SW 1271 (cell line): Measurements from ENCODE around the gene SLC34A3.
A peak's percentile ranks its signal among the peaks of the same experiment; 100 is the strongest.
"Not testable (repeated sequence)": the region's sequence is repeated elsewhere in the genome, so short reads cannot be mapped to it uniquely, and the experiment has no call there.

ENCODE experiments used
- DNase-seq, 2 experiments: peaks; one replicate each; lab custom pipeline; 2025; lab: John Stamatoyannopoulos, UW

SLC34A3 gene

GRCh38 chr9:137255448-137256114 is 24.9 kb downstream of the SLC34A3 start:
- DNase-seq, result peak in 1 of 2 experiments; percentile 53

- DNase-seq, result no peak
These were observed 25.7 kb downstream of the SLC34A3 start for GRCh38 chr9:137256362-137256761.

- no peak for DNase-seq
These were observed 26.2 kb downstream of the SLC34A3 start for GRCh38 chr9:137256856-137257255.

GRCh38 chr9:137262173-137262908 is 31.6 kb downstream of the SLC34A3 start:
- DNase-seq, result not testable (repeated sequence)

DNA sequence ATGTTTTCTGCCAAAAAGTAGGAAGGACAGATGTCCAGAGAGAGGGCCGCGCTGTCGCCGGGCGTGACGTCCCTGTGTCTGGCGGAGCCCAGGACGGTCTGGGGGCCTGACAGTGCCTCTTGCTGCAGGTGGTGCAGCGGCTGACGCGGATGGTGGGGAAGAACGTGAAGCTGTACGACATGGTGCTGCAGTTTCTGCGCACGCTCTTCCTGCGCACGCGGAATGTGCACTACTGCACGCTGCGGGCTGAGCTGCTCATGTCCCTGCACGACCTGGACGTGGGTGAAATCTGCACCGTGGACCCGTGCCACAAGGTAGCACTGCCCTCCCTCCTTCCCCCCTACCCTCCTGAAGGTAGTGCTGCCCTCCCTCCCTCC is 32.2 kb downstream of the SLC34A3 start:
- no peak for DNase-seq

DNA sequence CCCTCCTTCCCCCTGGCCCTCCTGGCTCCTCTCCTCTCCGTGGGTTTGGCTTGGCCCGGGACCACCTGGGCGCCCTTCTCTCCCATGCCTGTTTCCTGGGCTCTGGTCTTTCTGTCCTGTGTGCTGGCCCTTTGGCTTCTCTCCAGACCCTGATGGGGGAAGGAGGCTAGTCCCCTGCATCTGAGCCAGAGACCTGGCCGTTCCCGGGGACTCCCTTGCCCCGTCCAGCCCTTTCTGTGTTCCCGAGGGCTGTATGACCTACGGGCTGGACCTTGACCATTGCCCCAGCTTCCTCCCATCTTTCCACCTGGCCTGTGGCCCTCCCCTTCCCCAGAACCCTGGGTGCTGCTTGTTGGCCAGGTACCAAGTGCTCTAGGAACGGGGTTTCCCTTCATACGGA is 32.8 kb downstream of the SLC34A3 start:
- DNase-seq, result no peak

DNA sequence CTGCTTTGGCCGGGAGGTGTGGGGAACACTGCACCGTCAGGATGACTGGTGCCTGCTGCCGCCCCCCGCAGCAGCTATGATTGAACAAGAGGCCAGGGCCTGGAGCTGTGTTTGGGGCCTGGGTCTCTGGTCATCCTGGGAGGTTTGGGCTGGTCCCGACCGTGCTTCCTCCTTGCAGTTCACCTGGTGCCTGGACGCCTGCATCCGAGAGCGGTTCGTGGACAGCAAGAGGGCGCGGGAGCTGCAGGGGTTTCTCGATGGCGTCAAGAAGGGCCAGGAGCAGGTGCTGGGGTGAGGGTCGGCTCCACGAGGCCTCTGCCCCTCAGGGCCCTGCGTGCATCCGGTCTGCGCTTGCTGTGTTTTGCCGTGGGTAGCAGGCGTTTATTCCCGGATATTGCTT is 33.4 kb downstream of the SLC34A3 start:
- DNase-seq, result no peak

DNA sequence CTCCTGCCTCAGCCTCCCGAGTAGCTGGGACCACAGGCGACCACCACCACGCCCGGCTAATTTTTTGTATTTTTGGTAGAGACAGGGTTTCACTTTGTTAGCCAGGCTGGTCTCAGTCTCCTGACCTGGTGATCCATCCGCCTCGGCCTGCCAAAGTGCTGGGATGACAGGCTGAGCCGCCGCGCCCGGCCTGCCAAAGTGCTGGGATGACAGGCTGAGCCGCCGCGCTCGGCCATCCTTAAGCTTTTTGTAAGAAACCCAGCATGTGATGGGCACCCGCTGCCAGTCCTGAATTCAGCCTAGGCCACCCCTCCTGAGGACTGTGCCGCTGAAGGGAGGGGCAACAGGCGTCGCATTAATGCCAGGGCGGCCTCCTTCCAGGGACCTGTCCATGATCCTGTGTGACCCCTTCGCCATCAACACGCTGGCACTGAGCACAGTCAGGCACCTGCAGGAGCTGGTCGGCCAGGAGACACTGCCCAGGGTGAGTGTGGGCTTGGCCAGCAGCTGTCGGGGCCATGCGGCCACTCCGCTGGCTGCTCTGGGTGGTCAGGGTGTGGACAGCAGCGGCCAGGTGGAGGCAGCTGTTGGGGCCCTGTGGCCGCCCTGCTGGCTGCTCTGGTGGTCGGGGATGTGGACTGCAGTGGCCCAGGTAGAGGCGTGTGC is 34.9 kb downstream of the SLC34A3 start:
- DNase-seq, result no peak

DNA sequence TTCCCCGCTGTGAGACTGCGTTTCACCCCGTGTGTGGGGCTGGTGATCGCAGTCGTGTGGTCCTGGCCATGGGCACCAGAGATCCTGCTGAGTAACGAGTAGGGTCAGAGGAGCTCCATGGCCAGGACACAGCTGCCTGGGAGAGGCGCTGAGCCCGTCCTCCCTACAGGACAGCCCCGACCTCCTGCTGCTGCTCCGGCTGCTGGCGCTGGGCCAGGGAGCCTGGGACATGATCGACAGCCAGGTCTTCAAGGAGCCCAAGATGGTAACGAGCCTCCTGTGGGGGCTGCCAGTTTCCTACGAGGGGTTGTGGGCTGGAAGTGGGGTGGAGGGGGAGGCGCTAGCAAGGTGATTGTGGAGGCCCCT is 35.4 kb downstream of the SLC34A3 start:
- DNase-seq, result no peak

GRCh38 chr9:137266585-137267453 is 36.1 kb downstream of the SLC34A3 start:
- DNase-seq, result no peak

- no peak for DNase-seq
These were observed 37.2 kb downstream of the SLC34A3 start for GRCh38 chr9:137267933-137268355.

DNA sequence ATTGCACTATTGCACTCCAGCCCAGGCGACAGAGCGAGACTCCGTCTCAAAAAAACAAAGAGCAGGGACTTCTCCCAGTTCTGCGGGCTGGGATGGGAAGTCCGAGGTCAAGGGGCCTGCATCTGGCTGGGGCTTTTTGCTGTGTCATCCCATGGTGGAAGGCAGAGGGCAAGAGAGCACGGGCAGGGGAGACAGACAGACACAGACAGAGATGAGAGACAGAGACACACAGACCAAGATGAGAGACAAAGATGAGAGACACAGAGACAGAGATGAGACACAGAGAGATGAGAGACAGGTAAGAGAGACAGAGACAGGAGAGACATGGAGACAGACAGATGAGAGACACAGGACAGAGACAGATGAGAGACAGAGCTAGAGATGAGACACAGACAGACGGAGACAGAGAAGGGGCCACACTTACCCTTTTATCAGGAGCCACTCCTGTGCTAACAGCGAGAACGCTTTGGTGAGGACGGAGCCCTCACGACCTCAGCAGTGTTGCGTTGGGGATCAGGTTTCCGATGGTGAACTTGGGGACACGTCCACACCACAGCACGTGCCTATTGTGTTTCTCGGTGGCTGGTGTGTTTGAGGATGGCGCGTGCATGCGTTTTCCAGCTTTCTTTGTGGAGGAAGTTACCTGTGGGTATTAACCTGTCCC is 38.0 kb downstream of the SLC34A3 start:
- no peak for DNase-seq

- DNase-seq, result no peak
These were observed 38.6 kb downstream of the SLC34A3 start for GRCh38 chr9:137269231-137269772.

DNA sequence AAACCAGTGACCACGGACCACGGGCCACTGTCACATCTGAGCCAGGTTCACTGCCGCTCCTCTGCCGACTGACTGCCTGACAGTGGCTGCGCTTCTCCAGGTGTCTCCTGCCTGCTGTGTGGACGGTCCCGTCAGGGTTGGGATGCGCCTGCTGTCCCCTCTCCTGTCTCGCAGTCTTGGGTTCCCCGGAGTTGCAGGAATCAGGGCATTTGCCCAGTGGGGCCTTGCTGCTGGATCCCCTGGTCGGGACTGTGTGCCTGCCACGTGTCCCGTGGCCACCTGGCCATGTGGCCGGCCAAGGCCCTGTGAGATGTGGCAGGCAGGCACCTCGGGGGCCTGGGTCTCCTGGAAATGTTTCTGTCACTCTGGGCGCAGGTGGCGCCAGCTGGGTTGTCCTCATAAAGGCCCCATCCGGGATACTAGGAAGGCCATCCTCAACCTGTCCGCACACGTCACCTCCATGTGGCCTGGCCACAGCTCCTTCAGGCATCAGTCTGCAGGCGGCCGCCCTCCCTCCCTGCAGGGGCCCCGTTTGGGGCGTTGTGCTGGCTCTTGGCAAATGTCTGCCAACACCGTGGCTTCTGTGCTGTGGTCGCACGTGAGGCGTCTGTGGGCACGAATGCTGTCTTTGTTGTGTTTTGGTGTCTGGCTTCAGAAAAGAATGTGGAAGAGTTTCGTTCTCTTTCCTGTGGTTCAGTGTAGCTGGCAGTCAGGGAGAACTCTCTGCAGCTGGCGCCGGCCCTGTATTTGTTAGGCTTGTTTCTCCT is 40.4 kb downstream of the SLC34A3 start:
- no peak for DNase-seq

- DNase-seq, result no peak
These were observed 41.0 kb downstream of the SLC34A3 start for GRCh38 chr9:137271696-137272076.

DNA sequence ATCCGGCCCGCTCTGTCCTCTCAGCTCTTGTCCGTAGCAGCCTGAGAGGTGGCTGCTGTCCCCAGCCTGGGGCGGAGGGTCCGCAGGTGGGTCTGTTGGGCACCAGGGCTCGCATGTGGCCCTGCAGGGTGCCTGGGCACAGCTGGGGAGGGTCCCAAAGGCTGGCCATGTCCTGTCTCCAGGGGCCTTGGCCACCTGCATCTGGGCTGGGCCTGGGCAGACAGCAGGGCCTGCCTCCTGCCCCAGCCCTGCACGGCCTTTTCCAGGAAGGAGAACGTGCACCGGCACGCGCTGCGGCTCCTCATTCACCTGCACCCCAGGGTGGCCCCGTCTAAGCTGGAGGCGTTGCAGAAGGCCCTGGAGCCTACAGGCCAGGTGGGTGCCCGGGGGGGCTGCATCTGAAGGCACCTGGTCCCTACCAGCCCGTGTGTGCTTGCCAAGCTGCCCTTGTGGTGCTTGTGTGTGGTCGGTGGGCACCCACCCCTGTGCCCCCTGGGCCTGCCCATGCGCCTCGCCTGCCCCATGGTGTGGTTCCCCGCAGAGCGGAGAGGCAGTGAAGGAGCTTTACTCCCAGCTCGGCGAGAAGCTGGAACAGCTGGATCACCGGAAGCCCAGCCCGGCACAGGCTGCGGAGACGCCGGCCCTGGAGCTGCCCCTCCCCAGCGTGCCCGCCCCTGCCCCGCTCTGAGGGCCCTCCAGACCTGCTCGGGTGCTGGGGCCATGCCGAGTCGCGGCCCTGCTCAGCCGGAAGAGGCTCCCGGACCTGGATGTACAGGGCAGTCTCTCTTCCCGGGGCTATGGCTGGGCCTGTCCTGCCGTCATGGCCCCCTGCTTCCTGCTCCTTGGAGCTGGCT is 41.8 kb downstream of the SLC34A3 start:
- no peak for DNase-seq

GRCh38 chr9:137273095-137273490 is 42.4 kb downstream of the SLC34A3 start:
- no peak for DNase-seq

- DNase-seq, result no peak
These were observed 43.1 kb downstream of the SLC34A3 start for GRCh38 chr9:137273611-137274320.

DNA sequence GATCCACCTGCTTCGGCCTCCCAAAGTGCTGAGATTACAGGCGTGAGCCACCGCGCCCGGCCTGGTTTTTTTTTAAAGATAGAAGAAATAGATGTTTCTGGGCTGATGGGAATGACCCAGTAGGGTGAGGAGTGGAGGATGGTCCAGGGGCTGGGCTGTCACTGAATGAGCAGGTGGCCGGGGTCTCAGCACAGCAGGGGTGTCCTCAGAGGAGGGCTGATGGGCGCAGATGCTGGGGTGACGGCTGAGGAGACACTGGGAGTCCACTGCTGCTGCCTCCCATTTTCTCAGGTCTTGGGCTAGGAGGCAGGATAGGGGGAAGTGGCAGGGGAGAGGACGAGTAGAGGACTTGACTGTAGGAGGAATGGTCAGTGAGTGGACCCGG is 44.5 kb downstream of the SLC34A3 start:
- no peak for DNase-seq
